ENCODE results near the gene EPHX1.
A peak's percentile ranks its signal among the peaks of the same experiment; 100 is the strongest.
"Not testable (repeated sequence)": the region's sequence is repeated elsewhere in the genome, so short reads cannot be mapped to it uniquely, and the experiment has no call there.

EPHX1 gene

DNA sequence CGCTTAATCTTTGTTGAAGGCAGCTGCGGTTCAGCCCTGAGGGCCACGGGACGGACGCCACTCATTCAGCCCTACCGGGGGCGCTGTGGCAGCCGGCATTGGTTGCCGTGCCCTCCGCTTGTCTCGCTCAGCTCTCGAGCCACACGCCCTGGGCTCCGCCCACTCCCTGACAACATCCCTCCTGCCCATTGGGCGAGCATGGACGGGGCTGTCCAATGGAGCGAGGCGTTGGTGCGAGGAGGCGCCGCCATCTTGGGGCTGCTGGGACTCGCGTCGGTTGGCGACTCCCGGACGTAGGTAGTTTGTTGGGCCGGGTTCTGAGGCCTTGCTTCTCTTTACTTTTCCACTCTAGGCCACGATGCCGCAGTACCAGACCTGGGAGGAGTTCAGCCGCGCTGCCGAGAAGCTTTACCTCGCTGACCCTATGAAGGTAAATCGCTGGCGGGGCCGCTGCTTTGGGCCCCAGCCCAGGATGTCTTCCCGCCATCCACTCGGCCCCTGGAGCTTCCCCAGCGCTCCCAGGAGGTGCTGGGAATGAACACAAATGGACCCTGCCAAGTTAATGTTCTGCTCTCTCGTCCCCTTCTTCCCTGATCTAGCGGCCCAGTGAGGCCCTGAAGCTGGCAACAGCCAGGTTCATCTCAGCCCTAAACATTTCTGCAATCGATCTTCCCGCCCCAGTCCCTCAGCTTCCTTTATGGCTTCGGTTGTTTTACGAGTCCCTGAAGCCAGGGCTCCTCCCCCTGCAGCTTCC, 32.2 kb upstream of the EPHX1 start, which contains the start of gene SRP9:
Gene SRP9, plus strand, starts transcription at position 244 of the 754 bp plus-strand sequence. Its CDS starts 115 bp downstream, at position 359.
- DNase-seq (ENCODE audit: low read depth): peak; percentile 98

DNA sequence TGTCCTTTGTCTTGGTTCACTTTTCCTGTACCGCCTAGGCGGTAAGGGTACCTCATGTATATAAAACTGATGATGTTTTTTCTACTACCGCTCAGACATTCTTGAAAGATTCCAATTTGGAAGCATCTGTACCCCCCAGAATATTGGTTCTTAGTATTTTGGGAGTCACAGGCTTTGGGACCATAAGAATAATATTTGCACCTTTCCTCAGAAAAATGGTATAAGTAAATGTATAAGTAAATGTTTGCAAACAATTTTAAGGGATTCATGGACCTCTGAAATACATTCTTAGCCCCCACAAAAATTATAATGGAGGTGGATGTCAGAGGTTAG, 31.6 kb upstream of the EPHX1 start:
- DNase-seq (ENCODE audit: low read depth): no peak

DNA sequence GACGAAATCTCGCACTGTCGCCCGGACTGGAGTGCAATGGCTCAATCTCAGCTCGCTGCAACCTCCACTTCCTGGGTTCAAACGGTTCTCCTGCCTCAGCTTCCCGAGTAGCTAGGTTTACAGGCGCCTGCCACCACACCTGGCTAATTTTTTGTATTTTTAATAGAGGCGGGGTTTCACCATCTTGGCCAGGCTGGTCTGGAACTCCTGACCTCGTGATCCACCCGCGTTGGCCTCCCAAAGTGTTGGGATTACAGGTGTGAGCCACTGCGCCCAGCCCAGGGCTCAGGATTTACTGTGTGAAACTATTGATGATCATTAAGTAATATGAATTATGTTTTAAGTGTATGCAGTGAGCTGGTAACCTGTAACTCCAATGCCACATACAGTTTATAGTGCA, 30.8 kb upstream of the EPHX1 start:
- not testable (repeated sequence) for DNase-seq (ENCODE audit: low read depth)

DNA sequence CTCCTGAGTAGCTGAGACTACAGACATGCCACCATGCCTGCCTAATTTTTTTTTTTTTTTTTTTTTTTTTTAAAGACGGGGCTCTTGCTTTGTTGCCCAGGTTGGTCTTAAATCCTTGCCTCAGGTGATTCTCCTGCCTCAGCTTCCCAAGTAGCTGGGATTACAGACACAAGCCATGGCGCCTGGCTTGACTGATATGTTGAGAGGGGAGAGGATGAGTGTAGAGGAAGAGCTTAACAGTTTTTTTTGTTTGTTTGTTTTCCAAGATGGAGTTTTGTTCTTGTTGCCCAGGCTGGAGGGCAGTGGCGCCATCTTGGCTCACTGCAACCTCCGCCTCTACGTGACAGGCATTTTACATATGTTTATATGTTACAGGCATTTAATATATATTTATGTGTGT, 29.8 kb upstream of the EPHX1 start:
- DNase-seq (ENCODE audit: low read depth): no peak

DNA sequence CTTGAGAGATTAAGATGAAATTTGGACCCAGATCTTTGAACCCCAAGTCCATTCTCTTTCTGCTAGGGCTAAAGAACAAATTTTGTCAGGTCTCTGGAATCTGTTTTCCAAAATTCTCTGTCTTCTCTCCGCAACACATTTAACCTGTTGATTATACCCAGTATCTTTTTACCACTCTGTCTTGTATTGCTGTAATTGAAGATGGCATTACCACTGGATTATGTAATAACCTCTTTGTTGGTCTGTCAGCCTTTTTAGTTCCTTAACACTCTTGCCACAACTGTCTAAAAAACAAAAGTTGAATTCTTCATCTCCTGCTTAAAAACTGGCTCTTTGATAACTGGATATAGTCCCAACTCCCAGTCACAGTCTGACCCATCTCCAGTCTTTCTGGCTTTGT, 29.3 kb upstream of the EPHX1 start:
- no peak for DNase-seq (ENCODE audit: low read depth)

DNA sequence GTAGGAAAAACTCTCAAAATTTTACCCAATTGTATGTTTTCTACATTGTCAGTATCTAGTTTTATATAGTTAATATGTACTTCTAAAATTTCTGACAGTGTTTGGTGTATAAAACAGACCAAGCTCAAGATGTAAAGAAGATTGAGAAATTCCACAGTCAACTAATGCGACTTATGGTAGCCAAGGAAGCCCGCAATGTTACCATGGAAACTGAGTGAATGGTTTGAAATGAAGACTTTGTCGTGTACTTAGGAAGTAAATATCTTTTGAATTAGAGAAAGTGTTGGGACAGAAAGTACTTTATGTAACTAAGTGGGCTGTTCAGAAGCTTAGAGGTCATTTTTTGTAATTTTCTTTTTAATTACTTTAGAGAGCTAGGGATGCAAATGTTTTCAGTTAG, 20.8 kb upstream of the EPHX1 start:
- not testable (repeated sequence) for DNase-seq (ENCODE audit: low read depth)

DNA sequence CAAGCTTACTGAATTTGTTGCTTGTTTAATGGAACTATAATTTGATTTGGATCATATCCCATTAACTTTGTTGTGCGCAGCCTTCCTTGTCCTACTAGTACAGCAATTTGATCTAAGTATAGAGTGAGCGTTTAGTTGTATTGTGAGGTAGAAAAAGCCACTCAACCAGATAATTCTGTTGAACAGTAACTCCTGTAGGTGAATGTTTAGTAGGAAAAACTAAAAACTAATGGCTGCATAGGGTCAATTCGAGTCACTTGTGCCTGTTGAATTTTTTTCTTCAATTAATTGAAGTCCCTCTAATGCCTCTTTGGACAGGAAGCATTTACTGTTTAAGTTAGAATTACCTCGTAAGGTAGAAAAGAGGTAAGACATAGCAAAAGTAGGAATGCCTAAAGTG, 15.0 kb upstream of the EPHX1 start:
- no peak for DNase-seq (ENCODE audit: low read depth)

DNA sequence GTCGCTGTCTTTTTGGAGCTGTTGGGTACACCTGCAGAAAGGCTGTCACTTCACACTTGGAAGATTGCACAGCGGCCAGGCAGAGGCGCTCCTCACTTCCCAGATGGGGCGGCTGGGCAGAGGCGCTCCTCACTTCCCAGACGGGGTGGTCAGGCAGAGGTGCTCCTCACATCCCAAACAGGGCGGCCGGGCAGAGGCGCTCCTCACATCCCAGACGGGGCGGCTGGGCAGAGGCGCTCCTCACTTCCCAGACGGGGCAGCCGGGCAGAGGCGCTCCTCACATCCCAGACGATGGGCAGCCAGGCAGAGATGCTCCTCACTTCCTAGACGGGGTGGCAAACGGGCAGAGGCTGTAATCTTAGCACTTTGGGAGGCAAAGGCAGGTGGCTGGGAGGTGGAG, 13.8 kb upstream of the EPHX1 start:
- not testable (repeated sequence) for DNase-seq (ENCODE audit: low read depth)

DNA sequence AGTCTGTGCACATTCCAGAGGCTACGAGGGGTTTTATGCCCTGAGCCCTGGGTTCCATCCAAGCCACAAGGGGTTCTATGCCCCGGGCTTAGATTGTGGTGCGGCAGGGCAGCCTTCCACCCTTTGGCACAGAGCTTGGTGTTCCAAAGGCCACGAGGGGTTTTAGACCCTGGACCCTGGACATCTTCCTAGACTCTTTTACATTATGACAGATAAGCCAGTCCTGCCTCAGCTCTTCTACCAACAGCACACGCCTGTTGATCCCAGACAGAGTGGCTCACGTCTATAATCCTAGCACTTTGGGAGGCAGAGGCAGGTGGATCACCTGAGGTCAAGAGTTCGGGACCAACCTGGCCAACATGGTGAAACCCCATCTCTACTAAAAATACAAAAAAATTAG, 8.8 kb upstream of the EPHX1 start:
- DNase-seq (ENCODE audit: low read depth): not testable (repeated sequence)

DNA sequence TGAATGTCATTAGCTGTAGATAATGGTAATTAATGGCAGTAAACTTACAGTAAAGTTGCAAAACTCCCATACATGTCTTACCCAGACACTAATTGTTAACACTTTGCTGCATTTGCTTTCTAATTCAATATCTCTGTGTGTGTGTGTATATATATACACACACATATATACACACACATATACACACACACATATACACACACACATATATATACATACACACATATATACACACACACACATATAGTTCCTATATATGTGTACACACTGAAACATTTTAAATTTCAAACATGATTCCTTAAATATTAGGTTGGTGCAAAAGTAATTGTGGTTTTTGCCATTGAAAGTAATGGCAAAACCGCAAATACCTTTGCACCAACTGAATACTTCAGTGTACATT, 3.7 kb upstream of the EPHX1 start:
- no peak for DNase-seq (ENCODE audit: low read depth)

DNA sequence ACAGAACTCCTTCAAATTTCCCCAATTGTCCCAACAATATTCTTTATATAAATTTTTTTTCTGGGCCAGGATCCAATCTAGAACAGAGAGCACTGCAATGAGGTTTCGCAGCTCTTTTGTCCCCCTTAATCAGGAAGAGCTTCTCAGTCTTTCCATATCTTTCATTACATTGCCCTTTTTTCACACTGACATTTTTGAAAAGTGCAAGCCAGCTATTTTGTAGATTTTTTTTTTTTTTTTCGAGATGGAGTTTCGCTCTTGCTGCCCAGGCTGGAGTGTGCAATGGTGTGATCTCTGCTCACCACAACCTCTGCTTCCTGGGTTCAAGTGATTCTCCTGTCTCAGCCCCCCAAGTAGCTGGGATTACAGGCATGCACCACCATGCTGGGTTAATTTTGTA, 3.2 kb upstream of the EPHX1 start:
- DNase-seq (ENCODE audit: low read depth): not testable (repeated sequence)

DNA sequence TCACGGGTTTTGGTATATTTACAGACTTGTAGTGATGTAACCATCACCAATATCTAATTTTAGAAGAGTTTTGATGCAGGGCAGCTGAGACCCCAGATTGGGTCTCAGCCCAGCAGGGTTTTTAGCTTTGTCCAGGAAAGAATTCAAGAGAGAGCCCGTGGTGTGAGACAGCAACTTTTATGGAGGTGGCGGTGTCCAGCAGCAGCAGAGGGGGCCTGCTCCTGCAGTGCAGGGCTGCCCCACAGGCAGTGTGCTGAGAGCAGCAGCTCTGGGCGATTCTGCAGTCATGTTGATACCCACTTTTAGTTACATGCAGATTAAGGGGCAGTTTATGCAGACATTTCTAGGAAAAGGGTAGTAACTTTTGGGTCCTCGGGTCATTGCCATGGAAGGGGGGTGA, 1.8 kb upstream of the EPHX1 start:
- no peak for DNase-seq (ENCODE audit: low read depth)

DNA sequence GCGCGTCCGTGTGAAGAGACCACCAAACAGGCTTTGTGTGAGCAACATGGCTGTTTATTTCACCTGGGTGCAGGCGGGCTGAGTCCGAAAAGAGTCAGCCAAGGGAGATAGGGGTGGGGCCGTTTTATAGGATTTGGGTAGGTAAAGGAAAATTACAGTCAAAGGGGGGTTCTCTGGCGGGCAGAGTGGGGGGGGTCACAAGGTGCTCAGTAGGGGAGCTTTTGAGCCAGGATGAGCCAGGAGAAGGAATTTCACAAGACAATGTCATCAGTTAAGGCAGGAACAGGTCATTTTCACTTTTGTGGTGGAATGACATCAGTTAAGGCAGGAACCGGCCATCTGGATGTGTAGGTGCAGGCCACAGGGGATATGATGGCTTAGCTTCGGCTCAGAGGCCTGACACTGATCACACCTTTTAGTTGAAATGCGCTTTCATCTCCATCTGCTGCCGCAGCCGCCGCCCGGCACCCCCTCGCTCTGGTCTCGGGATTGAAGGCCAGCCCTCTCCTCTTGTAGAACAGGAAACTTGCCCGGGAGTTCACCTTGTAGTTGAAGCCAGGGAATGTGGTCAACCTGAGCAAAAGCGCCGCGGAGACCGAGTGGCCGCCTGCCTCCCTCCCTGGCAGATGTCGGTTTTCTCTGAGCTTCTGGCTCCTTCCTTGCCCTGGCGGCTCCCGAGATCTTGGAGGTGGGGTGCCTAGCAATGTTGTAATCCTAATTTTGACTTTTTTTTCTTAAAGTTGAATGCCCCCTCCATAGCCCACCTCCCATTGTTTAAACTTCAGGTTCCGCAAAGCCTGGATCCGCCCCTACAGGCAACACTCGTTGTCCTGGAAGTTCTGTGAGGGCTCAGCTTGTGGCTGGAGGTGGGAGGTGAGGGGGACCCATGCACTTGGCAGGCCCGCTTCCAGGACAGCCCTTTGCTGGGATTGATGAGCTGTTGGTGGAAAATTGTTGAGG, 935 bp downstream of the EPHX1 start:
- not testable (repeated sequence) for DNase-seq (ENCODE audit: low read depth)

DNA sequence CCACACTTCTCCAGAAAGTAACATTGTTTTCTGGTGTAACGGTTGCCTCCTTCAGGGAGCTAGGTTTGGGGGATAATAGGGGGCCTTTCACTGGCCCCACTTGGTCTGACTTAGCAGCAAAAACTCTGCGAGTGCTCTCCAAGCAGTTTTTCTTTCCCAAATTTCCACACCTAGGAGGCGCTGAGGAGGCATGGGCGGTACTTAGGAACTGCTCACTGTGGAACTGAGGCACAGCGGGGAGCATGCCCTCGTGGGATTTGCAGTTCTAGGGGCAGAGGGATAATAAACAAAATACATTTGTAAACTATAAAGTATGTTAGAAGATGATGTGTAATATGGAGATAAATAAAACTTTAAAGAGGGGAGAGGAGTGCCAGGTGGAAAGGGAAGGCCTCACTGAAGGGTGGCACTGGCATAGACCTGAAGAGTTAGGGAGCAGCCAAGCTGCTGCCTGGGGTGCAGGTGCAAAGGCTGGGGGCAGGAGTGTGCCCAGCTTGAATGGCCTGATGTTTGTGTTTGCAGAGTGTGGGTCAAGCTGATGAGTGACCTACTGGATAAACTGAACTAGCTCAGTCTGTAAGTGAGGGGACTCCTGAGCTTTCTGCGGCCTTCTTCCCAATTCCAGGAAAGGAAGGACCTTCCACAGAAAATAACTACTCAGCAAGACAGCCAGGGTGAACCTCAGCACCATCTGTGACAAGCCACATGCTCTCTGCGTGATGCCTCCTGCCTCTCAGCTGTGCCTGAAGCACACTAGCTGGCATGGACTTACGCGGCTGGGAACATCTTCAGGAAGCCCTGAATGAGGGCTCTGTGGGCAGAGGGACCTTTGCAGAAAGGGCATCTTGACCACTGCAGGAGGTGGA, 1.9 kb downstream of the EPHX1 start:
- DNase-seq (ENCODE audit: low read depth): no peak

DNA sequence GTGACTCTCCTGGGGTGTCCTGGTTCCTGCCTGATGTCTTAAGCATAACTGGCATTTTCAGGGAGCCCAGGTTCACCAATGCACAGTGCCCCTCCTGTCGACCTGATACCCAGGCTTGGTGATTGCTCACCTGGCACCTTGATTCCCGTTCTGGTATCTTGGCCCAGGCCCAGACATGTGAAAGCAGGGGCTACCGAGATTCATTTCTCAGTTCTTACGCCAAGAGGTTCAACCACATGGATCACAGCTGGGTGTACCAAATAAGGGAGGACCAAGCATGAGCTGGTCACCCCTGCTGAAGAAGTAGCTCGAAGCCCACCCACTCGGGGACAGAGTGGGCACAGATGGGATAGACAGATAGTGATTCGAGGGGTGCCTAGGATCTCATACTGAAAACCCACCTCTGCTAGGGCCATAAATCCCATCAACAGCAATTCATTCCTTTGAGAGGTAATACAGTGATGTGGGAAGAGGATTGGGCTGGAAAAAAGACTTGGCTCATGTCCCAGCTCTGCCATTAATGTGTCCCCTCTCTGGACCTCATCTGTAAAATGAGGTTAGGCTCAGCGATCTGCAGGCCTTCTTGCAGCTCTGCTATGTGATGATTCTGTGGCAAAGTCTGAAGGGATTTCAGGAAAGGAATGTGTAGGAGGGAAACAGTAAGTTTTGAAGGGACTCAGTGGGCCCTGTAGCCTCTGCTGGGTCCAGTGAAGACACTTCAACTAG, 2.7 kb downstream of the EPHX1 start:
- DNase-seq (ENCODE audit: low read depth): no peak

DNA sequence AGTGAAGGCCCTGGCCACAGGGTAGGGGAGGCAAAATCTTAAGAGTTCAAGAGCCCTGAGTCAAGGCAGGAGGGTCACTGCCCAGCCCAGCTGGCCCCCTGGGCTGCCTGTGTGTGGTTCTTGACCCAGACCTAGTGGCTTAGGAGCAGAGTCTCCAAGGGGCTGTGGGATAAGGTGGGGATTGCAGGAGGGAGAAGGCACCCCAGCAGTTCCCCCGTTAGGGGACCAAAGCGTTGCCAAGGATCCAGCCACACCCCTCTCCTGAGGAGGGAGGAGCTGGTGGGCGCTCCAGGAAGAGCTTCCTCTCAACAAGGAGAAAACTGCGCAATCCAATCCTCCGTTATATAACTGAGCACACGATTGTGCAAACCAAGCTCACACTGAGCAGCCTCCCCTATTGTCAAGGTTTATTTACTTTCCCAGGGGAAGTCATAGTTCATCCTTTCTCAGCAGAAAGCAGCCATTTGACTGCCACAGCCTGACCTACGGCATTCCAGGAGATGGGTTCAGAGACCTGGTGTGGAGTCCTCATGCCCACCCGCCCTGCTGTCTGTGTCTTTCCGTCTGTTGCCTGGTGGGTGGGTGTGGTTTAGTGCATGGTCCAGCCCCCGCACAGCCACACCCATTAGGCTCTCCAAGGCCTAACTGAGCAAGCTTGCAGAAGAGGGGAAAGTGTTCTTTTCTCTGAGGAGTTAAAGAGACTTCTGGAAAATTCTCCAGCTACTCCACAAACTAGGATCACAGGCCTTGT, 3.5 kb downstream of the EPHX1 start:
- DNase-seq (ENCODE audit: low read depth): no peak

DNA sequence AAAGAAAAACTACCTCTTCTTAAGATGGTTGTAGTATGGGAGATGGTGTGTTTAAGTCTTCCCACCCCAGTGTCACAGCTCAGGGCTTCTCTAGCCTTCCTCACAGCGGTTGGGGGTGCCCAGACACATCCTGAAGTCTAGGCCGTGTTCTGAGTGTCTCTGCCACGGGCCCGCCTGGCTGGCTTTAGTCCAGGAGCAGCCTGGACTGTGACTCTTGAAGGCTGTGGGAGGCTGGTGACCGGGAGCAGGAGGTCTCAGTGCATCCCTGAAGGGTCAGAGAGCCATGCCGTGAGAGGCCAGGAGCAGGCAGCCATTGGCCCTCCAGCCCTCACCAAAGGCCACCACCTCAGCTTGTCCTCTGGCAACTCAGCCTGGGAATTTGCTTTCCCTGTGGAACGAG, 4.5 kb downstream of the EPHX1 start:
- no peak for DNase-seq (ENCODE audit: low read depth)

DNA sequence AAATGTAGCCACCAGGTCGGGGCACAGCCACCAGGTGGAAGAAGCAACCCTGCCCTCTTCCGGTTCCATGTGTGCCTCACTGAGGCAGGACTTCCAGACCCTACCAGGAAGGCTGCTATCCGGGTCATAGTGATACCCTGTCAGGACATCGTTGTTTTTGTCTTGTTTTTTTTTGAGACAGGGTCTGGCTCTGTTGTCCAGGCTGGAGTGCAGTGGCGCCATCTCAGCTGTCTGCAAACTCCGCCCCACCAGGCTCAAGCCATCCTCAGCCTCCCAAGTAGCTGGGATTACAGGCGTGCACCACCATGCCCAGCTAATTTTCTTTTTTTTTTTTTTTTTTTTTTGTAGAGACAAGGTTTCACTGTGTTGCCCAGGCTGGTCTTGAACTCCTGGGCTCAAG, 5.2 kb downstream of the EPHX1 start:
- DNase-seq (ENCODE audit: low read depth): not testable (repeated sequence)

DNA sequence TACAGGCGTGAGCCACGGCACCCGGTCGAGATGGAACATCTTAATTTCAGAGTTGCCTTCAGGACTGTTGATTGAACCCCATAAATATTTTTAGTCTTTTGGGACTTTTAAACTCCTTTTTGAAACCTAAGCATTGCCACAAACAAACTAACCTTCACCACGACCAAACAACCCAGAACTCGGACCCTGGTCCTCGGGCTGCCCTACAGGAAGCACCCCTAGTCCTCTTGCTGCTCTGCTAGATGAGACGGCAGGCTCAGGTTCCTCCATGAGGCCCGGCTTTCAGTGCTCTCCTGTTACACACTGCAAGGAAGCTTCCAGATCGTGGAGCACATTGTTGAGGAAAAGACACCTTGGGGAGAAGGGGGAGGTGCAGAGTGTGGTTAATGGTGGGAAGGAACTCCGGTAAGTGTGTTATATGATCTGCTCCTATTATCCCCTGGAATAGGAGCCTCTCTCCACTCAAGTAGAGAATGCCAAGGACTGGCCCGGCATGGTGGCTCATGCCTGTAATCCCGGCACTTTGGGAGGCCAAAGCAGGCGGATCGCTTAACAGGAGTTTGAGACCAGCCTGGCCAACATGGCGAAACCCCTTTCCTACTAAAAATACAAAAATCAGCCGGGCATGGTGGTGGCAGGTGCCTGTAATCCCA, 5.7 kb downstream of the EPHX1 start:
- no peak for DNase-seq (ENCODE audit: low read depth)
